ENCODE results near the gene PLB1. TPM values are rescaled to one million over a fixed set of nuclear protein-coding genes. Genes with fewer than 3 reads are reported as not detected.

Gene PLB1
- polyA plus RNA-seq, 1 donor from 2014 or later = 2.8 TPM

- no peak for TF ChIP-seq MXI1 (conservative IDR thresholded peaks at IDR 0.05; ENCODE audit: poor library complexity, severe bottlenecking)
- TF ChIP-seq REST (IDR thresholded peaks at IDR 0.05; ENCODE audit: borderline replicate concordance) = no peak
- no peak for TF ChIP-seq EZH2 (IDR thresholded peaks at IDR 0.05; ENCODE audit: borderline replicate concordance, insufficient read depth, low read length, poor library complexity, severe bottlenecking)
- no peak for TF ChIP-seq TAF1 (IDR thresholded peaks at IDR 0.05; ENCODE audit: low read depth)
- TF ChIP-seq CTCF (IDR thresholded peaks at IDR 0.05; ENCODE audit: poor library complexity, severe bottlenecking) = no peak
- TF ChIP-seq SMC3 (conservative IDR thresholded peaks at IDR 0.05; ENCODE audit: poor library complexity) = no peak
- no peak for TF ChIP-seq POLR2AphosphoS5 (IDR thresholded peaks at IDR 0.05)
- H3K27ac ChIP-seq (ENCODE audit: low read length) = no peak overlapping the region
- no peak overlapping the region for H3K4me2 ChIP-seq (ENCODE audit: low read length)
- H3K9me3 ChIP-seq (ENCODE audit: low read length) = no peaks in the 10 kb centered on the region
- H3F3A ChIP-seq (ENCODE audit: insufficient read depth, low read length, poor library complexity, severe bottlenecking) = no peaks in the 10 kb centered on the region
- no peak overlapping the region for H2AFZ ChIP-seq (ENCODE audit: low read depth, low read length)
- H3K9ac ChIP-seq (ENCODE audit: low read length) = no peak overlapping the region
- H3K79me2 ChIP-seq (replicated peaks; ENCODE audit: insufficient read depth, low read length) = no peaks in the 10 kb centered on the region
- no peaks in the 10 kb centered on the region for H3K36me3 ChIP-seq (ENCODE audit: insufficient read depth, low read length)
- H3K4me3 ChIP-seq (ENCODE audit: low read length) = no peak overlapping the region
- H3K9me2 ChIP-seq (ENCODE audit: insufficient read depth, low read length) = no peaks in the 10 kb centered on the region
- H3K27me3 ChIP-seq (ENCODE audit: insufficient read depth, low read depth, low read length) = no peaks in the 10 kb centered on the region
- no peaks in the 10 kb centered on the region for H4K20me1 ChIP-seq (ENCODE audit: insufficient read depth)
These were observed 158.2 kb downstream of the PLB1 start for GRCh38 chr2:28653892-28654662.

- no peak overlapping the region for H3K9ac ChIP-seq (ENCODE audit: low read length)
- no peak overlapping the region for H3K4me2 ChIP-seq (ENCODE audit: low read length)
- no peaks in the 10 kb centered on the region for H3K36me3 ChIP-seq (ENCODE audit: insufficient read depth, low read length)
- no peak overlapping the region for H3K27ac ChIP-seq (ENCODE audit: low read length)
- H4K20me1 ChIP-seq (ENCODE audit: insufficient read depth) = no peaks in the 10 kb centered on the region
- H2AFZ ChIP-seq (ENCODE audit: low read depth, low read length) = no peak overlapping the region
- H3K9me2 ChIP-seq (ENCODE audit: insufficient read depth, low read length) = no peaks in the 10 kb centered on the region
- H3F3A ChIP-seq (ENCODE audit: insufficient read depth, low read length, poor library complexity, severe bottlenecking) = no peaks in the 10 kb centered on the region
- no peaks in the 10 kb centered on the region for H3K79me2 ChIP-seq (replicated peaks; ENCODE audit: insufficient read depth, low read length)
- H3K4me3 ChIP-seq (ENCODE audit: low read length) = no peak overlapping the region
- H3K9me3 ChIP-seq (ENCODE audit: low read length) = no peaks in the 10 kb centered on the region
- TF ChIP-seq RAD21 (conservative IDR thresholded peaks at IDR 0.05) (no peak), MXI1 (conservative IDR thresholded peaks at IDR 0.05; ENCODE audit: poor library complexity, severe bottlenecking) (no peak), SMC3 (conservative IDR thresholded peaks at IDR 0.05; ENCODE audit: poor library complexity) (no peak), EP300 (conservative IDR thresholded peaks at IDR 0.05; ENCODE audit: poor library complexity, severe bottlenecking) (no peak), EZH2 (IDR thresholded peaks at IDR 0.05; ENCODE audit: borderline replicate concordance, insufficient read depth, low read length, poor library complexity, severe bottlenecking) (no peak), POLR2AphosphoS5 (IDR thresholded peaks at IDR 0.05) (no peak), REST (IDR thresholded peaks at IDR 0.05; ENCODE audit: borderline replicate concordance) (no peak), TAF1 (IDR thresholded peaks at IDR 0.05; ENCODE audit: low read depth) (no peak), CTCF (IDR thresholded peaks at IDR 0.05; ENCODE audit: poor library complexity, severe bottlenecking) (no peak)
- no peaks in the 10 kb centered on the region for H3K27me3 ChIP-seq (ENCODE audit: insufficient read depth, low read depth, low read length)
These were observed 158.9 kb downstream of the PLB1 start for GRCh38 chr2:28654663-28655320.

Data from neural cell (in vitro differentiated cells).